Measurements from ENCODE around the gene ZNF823.
"Not testable (repeated sequence)": the region's sequence is repeated elsewhere in the genome, so short reads cannot be mapped to it uniquely, and the experiment has no call there.

The ZNF823 gene

DNA sequence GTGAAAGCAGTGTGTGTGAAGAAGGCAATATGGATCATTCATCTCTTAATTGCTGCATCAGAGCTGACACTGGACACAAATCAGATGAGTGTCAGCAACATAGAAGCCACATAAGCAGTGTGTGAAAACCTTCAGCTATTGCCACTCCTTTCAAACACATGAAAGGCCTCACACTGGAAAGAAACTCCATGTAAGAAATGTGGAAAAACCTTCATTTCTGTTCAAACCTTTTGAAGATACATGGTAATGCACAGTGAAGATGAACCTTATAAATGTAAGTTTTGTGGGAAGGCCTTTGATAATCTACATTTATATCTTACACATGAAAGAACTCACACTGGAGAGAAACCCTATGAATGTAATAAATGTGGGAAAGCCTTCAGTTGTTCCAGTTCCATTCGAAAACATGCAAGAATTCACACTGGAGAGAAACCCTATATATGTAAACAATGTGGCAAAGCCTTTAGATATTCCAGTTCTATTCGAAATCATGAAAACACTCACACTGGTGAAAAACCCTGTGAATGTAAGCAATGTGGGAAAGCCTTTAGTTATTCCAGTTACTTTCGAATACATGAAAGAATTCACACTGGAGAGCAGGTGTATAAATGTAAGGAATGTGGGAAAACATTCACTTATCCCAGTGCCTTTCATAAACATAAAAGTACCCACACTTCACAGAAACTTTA lies 53.6 kb downstream of the ZNF823 start:
- no peak for DNase-seq (ENCODE audit: extremely low read depth in 1 of 2, low read depth in 1 of 2)

GRCh38 chr19:11680689-11681302 lies 58.0 kb downstream of the ZNF823 start:
- no peak for DNase-seq (ENCODE audit: extremely low read depth in 1 of 2, low read depth in 1 of 2)

GRCh38 chr19:11678504-11678903 lies 60.2 kb downstream of the ZNF823 start:
- DNase-seq (ENCODE audit: extremely low read depth in 1 of 2, low read depth in 1 of 2), result no peak

- not testable (repeated sequence) for DNase-seq (ENCODE audit: extremely low read depth in 1 of 2, low read depth in 1 of 2)
Observed at GRCh38 chr19:11676661-11677600, 61.8 kb downstream of the ZNF823 start.

DNA sequence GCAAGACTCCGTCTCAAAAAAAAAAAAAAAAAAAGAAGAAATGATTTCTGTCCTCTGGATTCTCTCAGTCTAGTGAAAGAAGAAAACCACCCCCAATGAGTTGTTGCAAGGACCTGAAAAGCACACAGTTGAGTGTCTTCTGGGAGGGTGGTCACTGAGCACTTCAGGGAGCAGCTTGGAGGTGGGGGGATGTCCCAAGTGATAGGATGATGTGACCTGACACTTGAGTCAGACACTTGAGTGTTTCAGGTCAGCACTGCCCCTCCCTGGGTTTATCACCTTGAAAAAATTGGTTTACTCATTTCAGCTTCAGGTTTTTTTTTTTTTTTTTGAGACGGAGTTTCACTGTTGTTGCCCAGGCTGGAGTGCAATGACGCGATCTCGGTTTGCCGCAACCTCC lies 63.2 kb downstream of the ZNF823 start:
- DNase-seq (ENCODE audit: extremely low read depth in 1 of 2, low read depth in 1 of 2), result no peak

GRCh38 chr19:11674067-11674492 lies 64.7 kb downstream of the ZNF823 start:
- no peak for DNase-seq (ENCODE audit: extremely low read depth in 1 of 2, low read depth in 1 of 2)

GRCh38 chr19:11673608-11674041 lies 65.1 kb downstream of the ZNF823 start:
- no peak for DNase-seq (ENCODE audit: extremely low read depth in 1 of 2, low read depth in 1 of 2)

All from stimulated activated CD8-positive, alpha-beta memory T cell treated with anti-CD3 and anti-CD28 coated beads, Interleukin-7, amount 100 ng/mL, for 48 hours (primary cell).